ENCODE measurements around the gene VAMP1.

VAMP1 gene

GRCh38 chr12:6425590-6426531, 44.6 kb downstream of the VAMP1 start:
- DNase-seq, result peak; percentile 70 to 89

- no peak for DNase-seq
Measured at GRCh38 chr12:6424866-6425265, 45.6 kb downstream of the VAMP1 start.

GRCh38 chr12:6424008-6424347, 46.5 kb downstream of the VAMP1 start:
- DNase-seq, result no peak

DNA sequence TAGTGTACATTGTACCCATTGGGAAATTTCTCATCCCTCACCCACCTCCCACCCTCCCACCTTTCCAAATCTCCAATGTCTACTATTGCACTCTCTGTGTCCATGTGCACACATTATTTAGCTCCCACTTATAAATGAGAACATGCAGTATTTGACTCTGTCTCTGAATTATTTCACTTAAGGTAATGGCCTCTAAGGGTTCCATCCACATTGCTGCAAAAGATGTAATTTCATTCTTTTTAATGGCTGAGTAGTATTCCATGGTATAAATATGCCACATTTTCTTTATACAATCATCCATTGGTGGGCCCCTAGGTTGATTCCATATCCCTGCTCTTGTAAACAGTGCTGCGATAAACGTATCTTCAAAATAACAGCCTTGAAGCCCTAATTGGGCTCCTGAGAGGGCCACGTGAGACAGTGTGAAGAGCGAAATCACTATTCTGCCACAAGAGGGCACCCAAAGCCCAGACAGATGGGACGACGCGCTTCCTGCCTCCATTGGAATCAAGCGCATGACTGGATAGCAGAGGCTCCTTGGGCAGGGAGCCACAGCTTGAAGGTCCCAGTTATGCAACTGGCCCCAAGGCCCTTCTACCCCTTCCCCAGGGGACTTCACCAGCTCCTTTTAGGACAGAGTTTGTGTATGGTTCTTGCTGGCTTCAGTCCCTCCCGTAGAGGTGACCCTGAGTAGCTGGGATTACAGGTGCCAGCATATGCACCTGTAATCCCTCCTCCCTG, 47.0 kb downstream of the VAMP1 start:
- DNase-seq, result peak; percentile 94 to 96

DNA sequence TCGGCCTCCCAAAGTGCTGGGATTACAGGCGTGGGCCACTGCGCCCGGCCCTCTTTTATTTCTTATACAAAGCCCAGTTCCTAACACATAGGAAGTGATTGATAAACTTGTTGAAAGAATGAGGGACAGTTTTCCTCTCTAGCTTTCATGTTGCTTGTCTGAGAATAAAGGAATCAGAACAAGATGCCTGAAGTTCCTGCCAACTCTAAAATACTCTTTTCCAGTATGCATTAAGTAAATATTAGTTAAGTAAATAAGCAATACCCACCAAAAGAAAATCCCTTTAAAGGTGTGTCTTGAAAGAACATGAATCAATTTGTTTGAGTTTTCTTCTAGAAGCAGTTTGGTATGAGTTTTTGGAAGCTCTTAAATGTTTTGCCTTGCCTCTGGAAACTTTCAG, 50.1 kb downstream of the VAMP1 start:
- no peak for DNase-seq

DNA sequence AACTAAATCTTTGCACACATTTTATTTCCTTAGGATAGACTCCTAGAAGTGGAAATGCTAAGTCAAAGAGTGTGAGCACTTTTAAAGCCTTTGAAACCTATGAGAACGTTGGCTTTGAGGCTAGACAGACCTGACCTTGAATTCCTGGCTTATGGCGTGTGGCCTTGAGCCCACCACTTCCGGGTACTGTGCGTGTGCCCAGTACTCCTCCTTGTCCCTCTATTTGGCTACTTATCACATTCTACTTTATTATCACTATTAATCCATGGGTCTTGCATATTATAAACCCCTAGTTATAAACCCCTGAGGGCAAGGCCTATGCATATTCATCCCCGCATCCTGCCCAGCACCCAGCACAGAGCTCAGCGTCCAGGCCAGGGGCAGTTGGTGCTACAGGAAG, 51.7 kb downstream of the VAMP1 start:
- DNase-seq, result no peak

- peak; percentile 75 to 86 for DNase-seq
Measured at GRCh38 chr12:6416596-6416995, 53.9 kb downstream of the VAMP1 start.

All from inflammatory macrophage (primary cell).